Ectodermal cell (in vitro differentiated cells): ENCODE data around the gene NT5DC3.

ENCODE experiments used
- H3K27ac ChIP-seq: 2 replicates; pipeline ENCODE4 v1.7.0; 2013; ENCODE audit warnings: mild to moderate bottlenecking, low read depth, low read length; ENCODE audit not compliant: insufficient read depth, poor library complexity, severe bottlenecking
- H3K27me3 ChIP-seq: 2 replicates; pipeline ENCODE4 v1.7.0; 2013; ENCODE audit warnings: mild to moderate bottlenecking, low read length; ENCODE audit not compliant: insufficient read depth, control insufficient read depth, poor library complexity, severe bottlenecking
- H3K36me3 ChIP-seq: one replicate; pipeline ENCODE4 v1.7.0; 2013; ENCODE audit warnings: low read length; ENCODE audit not compliant: control insufficient read depth, insufficient read depth
- H3K4me1 ChIP-seq: one replicate; pipeline ENCODE4 v1.7.0; 2013; ENCODE audit warnings: low read length; ENCODE audit not compliant: control insufficient read depth, insufficient read depth
- H3K4me3 ChIP-seq: 2 replicates; pipeline ENCODE4 v1.7.0; 2013; ENCODE audit warnings: low read depth, low read length, control low read depth; ENCODE audit not compliant: insufficient read depth
- H3K9me3 ChIP-seq: 2 replicates; pipeline ENCODE4 v1.7.0; 2013; ENCODE audit warnings: mild to moderate bottlenecking, low read length, moderate library complexity; ENCODE audit not compliant: control insufficient read depth
- WGBS, 2 experiments: methylation state at CpG; one replicate each; pipeline ENCODE4 v1.1.7; 2013; ENCODE audit warnings: missing lambda C conversion rate in 2 of 2; 5-methylcytosine and 5-hydroxymethylcytosine counted together

The NT5DC3 gene

GRCh38 chr12:103833095-103833775, 7.8 kb downstream of the NT5DC3 start:
- 78 to 88% methylated on average over 6 of the region's 6 CpGs for WGBS, 2 experiments
- H3K9me3 ChIP-seq: no peaks in the 10 kb centered on the region
- no peaks in the 10 kb centered on the region for H3K36me3 ChIP-seq
- peaks cover 8% of the 10 kb centered on the region for H3K4me1 ChIP-seq
- H3K4me3 ChIP-seq: no peak overlapping the region
- no peaks in the 10 kb centered on the region for H3K27me3 ChIP-seq
- H3K27ac ChIP-seq: no peak overlapping the region

DNA sequence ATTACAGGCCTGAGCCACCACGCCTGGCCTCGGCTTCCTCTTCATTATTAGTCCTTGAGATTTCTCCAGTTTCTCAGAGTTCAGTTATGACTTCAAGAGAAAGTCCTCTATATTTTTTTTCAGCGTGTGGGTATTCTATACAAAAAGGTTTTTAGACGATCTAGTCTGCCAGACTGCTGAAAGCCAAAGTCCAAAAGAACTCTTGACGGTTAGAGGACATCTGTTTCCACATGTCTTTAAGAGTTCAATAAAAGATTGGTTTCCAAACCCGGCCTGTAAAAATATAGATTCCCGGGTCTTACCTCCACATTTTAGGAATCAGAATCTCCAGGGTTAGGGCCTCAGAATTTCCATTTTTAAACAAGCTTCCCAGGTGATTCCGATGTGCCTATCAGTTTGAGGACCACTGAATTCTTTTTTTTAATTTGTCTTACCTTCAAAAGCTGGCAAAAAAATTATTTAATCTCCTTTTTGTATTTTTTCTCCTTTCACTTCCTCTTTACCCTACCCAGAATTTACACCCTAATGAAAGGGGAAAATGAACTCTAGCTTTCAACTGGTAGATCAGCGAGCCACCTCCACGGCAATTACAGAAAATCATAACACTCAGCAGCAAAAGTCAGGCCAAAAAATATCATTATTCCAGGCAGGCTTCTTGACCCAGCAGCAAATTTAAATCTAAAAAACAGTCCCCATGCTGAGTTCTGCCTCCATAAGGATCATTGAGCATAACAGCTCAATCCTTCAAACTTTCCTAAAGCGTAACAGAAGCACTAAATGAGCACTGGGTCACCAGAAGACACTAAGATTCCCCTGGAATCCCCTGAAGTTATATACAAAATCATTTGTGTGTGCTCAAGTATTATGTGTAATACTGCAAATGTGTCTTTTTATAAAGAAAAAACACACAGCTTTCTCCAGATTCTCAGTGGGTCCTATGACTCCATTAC, 8.7 kb downstream of the NT5DC3 start:
- Histone ChIP-seq H3K4me3 (no peak overlapping the region), H3K27ac (no peak overlapping the region), H3K27me3 (no peaks in the 10 kb centered on the region), H3K9me3 (no peaks in the 10 kb centered on the region), H3K36me3 (no peaks in the 10 kb centered on the region), H3K4me1 (peaks cover 8% of the 10 kb centered on the region)
- WGBS, 2 experiments: 92 to 93% methylated on average over 11 of the region's 11 CpGs

GRCh38 chr12:103830730-103831320, 10.2 kb downstream of the NT5DC3 start:
- no peak overlapping the region for H3K4me3 ChIP-seq
- H3K9me3 ChIP-seq: no peaks in the 10 kb centered on the region
- H3K36me3 ChIP-seq: no peaks in the 10 kb centered on the region
- no peak overlapping the region for H3K27ac ChIP-seq
- no peaks in the 10 kb centered on the region for H3K27me3 ChIP-seq
- 93 to 100% methylated on average over 2 of the region's 2 CpGs for WGBS, 2 experiments
- H3K4me1 ChIP-seq: peaks cover 8% of the 10 kb centered on the region

DNA sequence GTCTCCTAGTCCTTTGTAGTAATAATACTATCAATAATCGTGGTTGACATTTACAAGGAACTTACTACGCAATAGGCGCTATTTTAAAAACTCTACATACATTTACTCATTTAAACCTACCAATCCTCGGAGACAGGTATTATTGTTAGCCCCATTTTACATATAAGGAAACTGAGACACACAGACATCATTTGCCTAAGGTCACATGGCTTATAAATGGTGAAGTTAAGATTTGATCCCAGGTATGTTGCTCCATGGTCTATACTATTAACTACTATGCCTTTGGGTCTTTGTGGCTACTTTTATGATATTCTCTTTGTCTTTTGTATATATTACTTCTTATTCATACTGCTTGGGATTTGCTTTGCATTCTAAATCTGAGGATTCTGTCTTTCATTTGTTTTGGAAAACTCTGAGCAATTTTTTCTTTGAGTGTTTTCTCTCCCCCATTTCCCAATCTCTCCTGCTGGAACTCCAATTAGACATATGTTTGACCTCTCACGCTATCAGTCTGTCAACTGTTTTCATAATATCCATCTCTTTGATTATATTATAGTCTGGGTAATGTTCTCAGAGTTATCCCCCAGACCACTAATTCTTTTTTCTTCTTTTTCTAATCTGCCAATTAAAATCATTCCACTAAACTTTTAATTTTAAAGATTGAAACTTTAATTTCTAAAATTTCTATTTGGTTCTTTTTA, 10.9 kb downstream of the NT5DC3 start:
- H3K27me3 ChIP-seq: no peaks in the 10 kb centered on the region
- no peaks in the 10 kb centered on the region for H3K36me3 ChIP-seq
- H3K4me3 ChIP-seq: no peak overlapping the region
- H3K9me3 ChIP-seq: no peaks in the 10 kb centered on the region
- WGBS, 2 experiments: 83 to 97% methylated on average over 5 of the region's 5 CpGs
- H3K27ac ChIP-seq: no peak overlapping the region
- H3K4me1 ChIP-seq: peaks cover 8% of the 10 kb centered on the region

DNA sequence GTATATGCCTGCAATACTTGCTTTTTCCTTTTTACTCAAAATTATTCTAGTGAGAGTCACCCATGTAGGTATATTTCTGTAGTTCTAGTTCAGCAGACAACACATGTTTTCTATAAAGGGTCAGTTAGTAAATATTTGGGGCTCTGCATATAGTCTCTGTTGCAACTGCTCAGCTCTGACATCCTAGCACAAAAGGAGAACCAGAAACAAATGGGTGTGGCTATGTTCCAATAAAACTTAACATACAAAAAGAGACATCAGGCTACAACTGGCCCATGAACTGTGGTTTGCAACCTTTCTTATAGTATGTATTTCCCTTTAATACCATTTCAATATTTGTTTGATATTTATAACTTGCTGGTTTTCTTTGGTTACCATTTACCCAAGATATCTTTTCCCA, 11.9 kb downstream of the NT5DC3 start:
- Histone ChIP-seq H3K4me3 (no peak overlapping the region), H3K27ac (no peak overlapping the region), H3K4me1 (peaks cover 5% of the 10 kb centered on the region), H3K27me3 (no peaks in the 10 kb centered on the region), H3K9me3 (no peaks in the 10 kb centered on the region), H3K36me3 (no peaks in the 10 kb centered on the region)

DNA sequence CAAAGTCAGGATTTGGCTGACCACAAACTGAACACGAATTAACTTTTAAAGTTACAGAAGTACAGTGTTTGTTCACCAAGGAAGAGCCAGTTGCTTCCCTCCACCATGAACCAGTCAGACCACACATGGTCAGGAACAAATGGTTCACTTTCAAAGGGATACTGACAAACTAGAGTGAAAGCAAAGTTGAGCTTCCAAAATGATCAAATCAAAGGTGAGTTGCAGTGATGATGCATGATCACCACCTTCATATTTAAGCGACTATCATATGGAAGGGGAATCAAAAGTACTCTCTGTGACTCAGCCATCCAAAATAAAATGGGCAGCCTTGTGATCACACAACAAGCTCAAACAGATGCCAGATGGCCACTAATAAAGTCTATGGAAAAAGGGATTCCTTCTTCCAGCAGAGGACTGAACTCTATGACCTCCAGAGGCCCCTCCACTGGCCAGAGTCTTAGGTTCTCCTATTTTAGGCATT, 13.1 kb downstream of the NT5DC3 start:
- Histone ChIP-seq H3K9me3 (no peaks in the 10 kb centered on the region), H3K36me3 (no peaks in the 10 kb centered on the region), H3K4me3 (no peak overlapping the region), H3K27me3 (no peaks in the 10 kb centered on the region), H3K27ac (no peak overlapping the region), H3K4me1 (no peaks in the 10 kb centered on the region)
- WGBS, 2 experiments: 93 to 94% methylated on average over 2 of the region's 2 CpGs

DNA sequence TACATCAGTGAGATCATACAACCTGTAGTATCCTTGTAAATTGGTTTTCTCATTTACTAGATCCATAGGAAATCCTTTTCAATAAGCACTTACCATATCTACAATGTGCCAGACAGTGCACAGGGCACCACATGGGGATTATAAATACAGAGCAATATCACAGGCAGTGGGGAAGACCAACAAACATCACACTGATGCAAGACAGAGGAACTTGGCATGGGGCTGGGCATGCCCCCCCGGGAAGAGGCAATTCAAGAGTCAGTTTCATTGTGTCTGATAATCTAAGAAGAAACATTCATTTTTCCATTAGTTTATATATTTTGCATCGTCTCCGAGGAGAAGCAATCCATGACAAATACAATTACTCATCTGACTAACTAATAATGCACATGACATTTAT, 16.2 kb downstream of the NT5DC3 start:
- 74 to 92% methylated on average over 2 to 3 of the region's 3 CpGs for WGBS, 2 experiments
- Histone ChIP-seq H3K9me3 (no peaks in the 10 kb centered on the region), H3K27me3 (no peaks in the 10 kb centered on the region), H3K4me1 (no peaks in the 10 kb centered on the region), H3K36me3 (no peaks in the 10 kb centered on the region), H3K27ac (no peak overlapping the region), H3K4me3 (no peak overlapping the region)

GRCh38 chr12:103824290-103824689, 16.7 kb downstream of the NT5DC3 start:
- H3K36me3 ChIP-seq: no peaks in the 10 kb centered on the region
- H3K27ac ChIP-seq: no peak overlapping the region
- no peaks in the 10 kb centered on the region for H3K4me1 ChIP-seq
- WGBS, 2 experiments: 96 to 98% methylated on average over 3 of the region's 3 CpGs
- H3K9me3 ChIP-seq: no peaks in the 10 kb centered on the region
- no peak overlapping the region for H3K4me3 ChIP-seq
- no peaks in the 10 kb centered on the region for H3K27me3 ChIP-seq

GRCh38 chr12:103823871-103824270, 17.2 kb downstream of the NT5DC3 start:
- H3K4me1 ChIP-seq: no peaks in the 10 kb centered on the region
- H3K36me3 ChIP-seq: no peaks in the 10 kb centered on the region
- no peak overlapping the region for H3K4me3 ChIP-seq
- no peaks in the 10 kb centered on the region for H3K9me3 ChIP-seq
- no peak overlapping the region for H3K27ac ChIP-seq
- H3K27me3 ChIP-seq: no peaks in the 10 kb centered on the region

- Histone ChIP-seq H3K4me3 (no peak overlapping the region), H3K27me3 (no peaks in the 10 kb centered on the region), H3K36me3 (no peaks in the 10 kb centered on the region), H3K9me3 (no peaks in the 10 kb centered on the region), H3K4me1 (no peaks in the 10 kb centered on the region), H3K27ac (no peak overlapping the region)
- WGBS, 2 experiments: no CpG with 5 or more reads among the region's 1 CpG
Observed at GRCh38 chr12:103821773-103822172, 19.3 kb downstream of the NT5DC3 start.
